Stimulated activated CD4-positive, alpha-beta T cell treated with anti-CD3 and anti-CD28 coated beads, Interleukin-12 subunit alpha, Interleukin-12 subunit beta, amount 100 ng/mL, for 48 hours (primary cell): ENCODE measurements around the gene TMEM208.

Experiments
- DNase-seq, 3 donors: peaks; one replicate each; pipeline ENCODE4 v3.0.0-alpha.2; 2020; ENCODE audit warnings: low read depth in 2 of 3, low spot score in 1 of 3

TMEM208 gene

GRCh38 chr16:67234180-67234597, 7.3 kb downstream of the TMEM208 start:
- no peak for DNase-seq

- DNase-seq: no peak
Observed at GRCh38 chr16:67235816-67236562, 9.1 kb downstream of the TMEM208 start.

- DNase-seq: peak; percentile 78 to 89 (median 79)
Observed at GRCh38 chr16:67236563-67237395, 9.8 kb downstream of the TMEM208 start.

GRCh38 chr16:67237396-67238277, 10.7 kb downstream of the TMEM208 start:
- no peak for DNase-seq

- DNase-seq: no peak
Observed at GRCh38 chr16:67238278-67238575, 11.3 kb downstream of the TMEM208 start.

GRCh38 chr16:67238806-67239470, 12.0 kb downstream of the TMEM208 start:
- no peak for DNase-seq

- DNase-seq: no peak
Observed at GRCh38 chr16:67240506-67240905, 13.6 kb downstream of the TMEM208 start.

GRCh38 chr16:67241008-67241900, 14.3 kb downstream of the TMEM208 start:
- DNase-seq: no peak

- DNase-seq: no peak
Observed at GRCh38 chr16:67242138-67242730, 15.3 kb downstream of the TMEM208 start.

- no peak for DNase-seq
Observed at GRCh38 chr16:67243481-67243880, 16.6 kb downstream of the TMEM208 start.

- peak; percentile 68 to 76 (median 71) for DNase-seq
Observed at GRCh38 chr16:67244387-67245185, 17.7 kb downstream of the TMEM208 start.

GRCh38 chr16:67245186-67245585, 18.3 kb downstream of the TMEM208 start:
- DNase-seq: no peak

- no peak for DNase-seq
Observed at GRCh38 chr16:67245674-67246080, 18.7 kb downstream of the TMEM208 start.

- peak in 1 of 3 donors; percentile 36 for DNase-seq
Observed at GRCh38 chr16:67246081-67246755, 19.3 kb downstream of the TMEM208 start.

GRCh38 chr16:67246756-67247191, 19.8 kb downstream of the TMEM208 start:
- DNase-seq: no peak

- DNase-seq: peak; percentile 96 to 100 (median 98)
Observed at GRCh38 chr16:67247192-67248072, 20.5 kb downstream of the TMEM208 start, which contains the start of gene FHOD1. Gene FHOD1, minus strand, starts transcription at chr16:67247481. Its CDS starts 71 bp downstream, at chr16:67247410.

GRCh38 chr16:67248073-67248400, 21.1 kb downstream of the TMEM208 start:
- DNase-seq: no peak
